OCI-LY7 (cell line): ENCODE results near the gene COL16A1. TPM values are rescaled to one million over a fixed set of nuclear protein-coding genes. Genes with fewer than 3 reads are reported as not detected.

Experiments used
- BruUV-seq: library from RNA; stranded (reverse); fragments of 400-500 nt; replicated peaks from 2 replicates; lab custom pipeline; 2021; lab: Mats Ljungman, UMichigan
- CTCF ChIA-PET: fragments of 300-600 bp; sonication (Branson Sonifier 250); formaldehyde crosslinking; loops from one replicate; lab custom pipeline; 2022; ENCODE audit warnings: antibody characterized with exemption; ENCODE audit not compliant: unreplicated experiment; lab: Charles Lee
- POLR2A ChIA-PET: fragments of 300-600 bp; sonication (Branson Sonifier 250); formaldehyde crosslinking; loops from one replicate; lab custom pipeline; 2022; ENCODE audit warnings: antibody characterized with exemption; lab: Charles Lee
- DNase-seq: peaks from one replicate; pipeline ENCODE4 v3.0.0-alpha.2; 2015; ENCODE audit warnings: low spot score
- H2AFZ ChIP-seq: fragments of 200-600 bp; sonication (generic), shearing (Covaris generic); 2 replicates; pipeline ENCODE4 v1.6.1; 2014; ENCODE audit warnings: mild to moderate bottlenecking, antibody characterized with exemption, low read length, moderate library complexity
- H3K27ac ChIP-seq: fragments of 200-600 bp; sonication (generic); 2 replicates; pipeline ENCODE4 v1.5.1; 2014; ENCODE audit warnings: mixed run types, low read depth, mild to moderate bottlenecking, moderate library complexity, low read length, inconsistent platforms; ENCODE audit not compliant: poor library complexity, severe bottlenecking
- H3K36me3 ChIP-seq: fragments of 200-600 bp; sonication (generic); 2 replicates; pipeline ENCODE4 v1.6.1; 2014; ENCODE audit warnings: mild to moderate bottlenecking, antibody characterized with exemption, low read length, moderate library complexity, mixed read lengths; ENCODE audit not compliant: insufficient read depth
- H3K4me1 ChIP-seq: fragments of 200-600 bp; sonication (generic); 2 replicates; pipeline ENCODE4 v1.5.1; 2014; ENCODE audit warnings: mild to moderate bottlenecking, low read length; ENCODE audit not compliant: insufficient read depth, poor library complexity, severe bottlenecking
- H3K4me2 ChIP-seq: fragments of 200-600 bp; sonication (generic); 2 replicates; pipeline ENCODE4 v1.6.1; 2014; ENCODE audit warnings: mild to moderate bottlenecking, low read length
- H3K4me3 ChIP-seq: fragments of 200-600 bp; sonication (generic); 2 replicates; pipeline ENCODE4 v1.5.1; 2014; ENCODE audit warnings: mild to moderate bottlenecking, low read depth, low read length; ENCODE audit not compliant: poor library complexity, severe bottlenecking
- H3K79me2 ChIP-seq: fragments of 200-600 bp; sonication (generic); 2 replicates; pipeline ENCODE4 v1.6.1; 2016; ENCODE audit warnings: low read depth, mild to moderate bottlenecking, low read length, moderate library complexity, mixed read lengths; ENCODE audit not compliant: insufficient read depth
- H3K9me2 ChIP-seq: fragments of 200-600 bp; sonication (generic); 2 replicates; pipeline ENCODE4 v1.6.1; 2016; ENCODE audit warnings: mild to moderate bottlenecking, low read length, mixed read lengths; ENCODE audit not compliant: insufficient read depth
- H3K9me3 ChIP-seq: fragments of 200-600 bp; sonication (generic); 2 replicates; pipeline ENCODE4 v1.6.1; 2014; ENCODE audit warnings: mild to moderate bottlenecking, mixed run types, low read length, mixed read lengths
- H4K20me1 ChIP-seq: fragments of 200-600 bp; sonication (generic); 2 replicates; pipeline ENCODE4 v1.6.1; 2014; ENCODE audit warnings: mild to moderate bottlenecking, antibody characterized with exemption, low read length, moderate library complexity, mixed read lengths; ENCODE audit not compliant: insufficient read depth
- CTCF ChIP-seq: fragments of 200-600 bp; sonication (generic); conservative IDR thresholded peaks from 2 replicates; pipeline ENCODE4 v1.5.1; 2014; ENCODE audit warnings: mild to moderate bottlenecking, antibody characterized with exemption, low read length, moderate library complexity, mixed read lengths
- EZH2phosphoT487 ChIP-seq: fragments of 200-600 bp; sonication (generic); IDR thresholded peaks from 2 replicates; pipeline ENCODE4 v1.6.1; 2018; ENCODE audit warnings: low read depth, borderline replicate concordance, mild to moderate bottlenecking, mixed run types, antibody characterized with exemption, low read length, moderate library complexity, mixed read lengths
- intact Hi-C: fragments of 100-400 bp; cut with micrococcal nuclease; formaldehyde crosslinking; loops from one replicate; pipeline ENCODE4 v1.10.0; 2022; ENCODE audit not compliant: unreplicated experiment
- total RNA-seq, 2 experiments: library from RNA; depleted of rRNA in 1 of 2; stranded (reverse); fragments of >200 nt in 1 of 2; shearing (Covaris generic) in 1 of 2; gene quantifications; 2 replicates each; pipeline ENCODE4 v1.2.3, GENCODE V29; 2014 to 2022

COL16A1 gene
- total RNA-seq, 2 experiments from 2014 or later, result not detected

- no peak overlapping the region for H3K27ac ChIP-seq
- H3K4me2 ChIP-seq, result no peak overlapping the region
- peak; percentile 24 for DNase-seq
- BruUV-seq, result no TSS peak
- H3K36me3 ChIP-seq, result no peaks in the 10 kb centered on the region
- no peaks in the 10 kb centered on the region for H3K4me1 ChIP-seq
- no peaks in the 10 kb centered on the region for H3K9me3 ChIP-seq
- intact Hi-C loops, result no loop called here
- no peak overlapping the region for H3K4me3 ChIP-seq
- H4K20me1 ChIP-seq, result no peaks in the 10 kb centered on the region
- H2AFZ ChIP-seq, result no peak overlapping the region
- no peaks in the 10 kb centered on the region for H3K9me2 ChIP-seq
- TF ChIP-seq EZH2phosphoT487, result no peak
- TF ChIP-seq CTCF, result no peak
- ChIA-PET POLR2A (no interaction called here), CTCF (interaction anchor here (0.6 kb wide), 1 partner anchor 10 kb away, joined by 3 read pairs; no protein-coding TSS in a partner anchor)
- no peaks in the 10 kb centered on the region for H3K79me2 ChIP-seq
Observed at GRCh38 chr1:31699341-31699891, 4.4 kb downstream of the COL16A1 start.

GRCh38 chr1:31697369-31697984 lies 6.3 kb downstream of the COL16A1 start:
- no peak for DNase-seq
- H3K79me2 ChIP-seq, result no peaks in the 10 kb centered on the region

More at GRCh38 chr1:31697369-31697984, 6.3 kb downstream of the COL16A1 start:
- Histone ChIP-seq H3K9me3 (no peaks in the 10 kb centered on the region), H3K9me2 (no peaks in the 10 kb centered on the region), H3K27ac (no peak overlapping the region), H3K4me3 (no peak overlapping the region), H2AFZ (no peak overlapping the region), H3K4me2 (no peak overlapping the region), H3K36me3 (no peaks in the 10 kb centered on the region), H4K20me1 (no peaks in the 10 kb centered on the region), H3K4me1 (no peaks in the 10 kb centered on the region)
- intact Hi-C loops, result no loop called here
- BruUV-seq, result no TSS peak
- TF ChIP-seq EZH2phosphoT487 (no peak), CTCF (no peak)
- ChIA-PET CTCF (no interaction called here), POLR2A (no interaction called here)
